H1 (cell line): ENCODE results near the gene DGKA. TPM values are rescaled to one million over a fixed set of nuclear protein-coding genes. Genes with fewer than 3 reads are reported as not detected.

Experiments
- CTCF ChIA-PET: fragments of 300-600 bp; sonication (Branson Sonifier 250); formaldehyde crosslinking; loops from one replicate; lab custom pipeline; 2021; ENCODE audit not compliant: partially characterized antibody; lab: Charles Lee
- POLR2A ChIA-PET: fragments of 300-600 bp; sonication (Branson Sonifier 250); formaldehyde crosslinking; loops from one replicate; lab custom pipeline; 2021; ENCODE audit warnings: inconsistent platforms; ENCODE audit not compliant: partially characterized antibody; lab: Charles Lee
- DNase-seq, 2 experiments: peaks; one replicate each; pipeline versions ENCODE4 v3.0.0 to v3.0.0-alpha.2; 2010 to 2022; ENCODE audit warnings: low spot score in 2 of 2, low read depth in 1 of 2, mixed read lengths in 1 of 2
- FAIRE-seq: peaks from 2 replicates; lab custom pipeline; 2011; peaks lifted over from hg19 to GRCh38; lab: Jason Lieb, UNC
- H2AFZ ChIP-seq: 2 replicates; pipeline ENCODE4 v1.8.1; 2012; ENCODE audit warnings: low read length, inconsistent platforms
- H2AK5ac ChIP-seq: 2 replicates; pipeline ENCODE4 v1.6.1; 2013; ENCODE audit warnings: low read depth, low read length
- H2BK120ac ChIP-seq: replicated peaks from 2 replicates; pipeline ENCODE3; 2013; ENCODE audit warnings: low read depth, low read length, inconsistent platforms
- H2BK12ac ChIP-seq: 2 replicates; pipeline ENCODE4 v1.6.1; 2013; ENCODE audit warnings: low read depth, low read length
- H2BK15ac ChIP-seq: 2 replicates; pipeline ENCODE4 v1.6.1; 2013; ENCODE audit warnings: low read length
- H2BK20ac ChIP-seq: 2 replicates; pipeline ENCODE4 v1.6.1; 2013; ENCODE audit warnings: low read length
- H2BK5ac ChIP-seq: 2 replicates; pipeline ENCODE4 v1.6.1; 2013; ENCODE audit warnings: low read depth, low read length
- H3K14ac ChIP-seq: 2 replicates; pipeline ENCODE4 v1.6.1; 2013; ENCODE audit warnings: inconsistent platforms; ENCODE audit not compliant: insufficient read length
- H3K18ac ChIP-seq: 2 replicates; pipeline ENCODE4 v1.6.1; 2013; ENCODE audit warnings: low read length; ENCODE audit errors: extremely low read depth
- H3K23ac ChIP-seq: 2 replicates; pipeline ENCODE4 v1.6.1; 2013; ENCODE audit warnings: inconsistent platforms; ENCODE audit not compliant: insufficient read length
- H3K23me2 ChIP-seq: 2 replicates; pipeline ENCODE4 v1.6.1; 2013; ENCODE audit warnings: low read depth, low read length
- H3K27ac ChIP-seq: 2 replicates; pipeline ENCODE4 v1.6.1; 2011; ENCODE audit warnings: low read depth, low read length, inconsistent platforms
- H3K27me3 ChIP-seq, 4 experiments: replicated peaks in 1 of 4; 1 replicate in 1 of 4; 2 replicates in 3 of 4; pipeline versions ENCODE4 v1.6.1 to v1.8.1; 2011 to 2013; ENCODE audit warnings: low read length in 3 of 4, mild to moderate bottlenecking in 3 of 4, inconsistent platforms in 2 of 4, mixed read lengths in 2 of 4, moderate library complexity in 1 of 4; ENCODE audit not compliant: control insufficient read depth in 3 of 4, insufficient read depth in 3 of 4; ENCODE audit errors: extremely low read depth in 1 of 4
- H3K36me3 ChIP-seq, 4 experiments: 2 replicates each; pipeline versions ENCODE4 v1.6.1 to v1.8.1; 2011 to 2013; ENCODE audit warnings: mild to moderate bottlenecking in 4 of 4, low read length in 3 of 4, moderate library complexity in 2 of 4, control low read depth in 1 of 4, inconsistent platforms in 1 of 4; ENCODE audit not compliant: insufficient read depth in 4 of 4, control insufficient read depth in 2 of 4
- H3K4ac ChIP-seq: replicated peaks from 2 replicates; pipeline ENCODE3; 2013; ENCODE audit warnings: low read length, low read depth, mixed read lengths, inconsistent platforms; ENCODE audit not compliant: insufficient read length
- H3K4me1 ChIP-seq, 4 experiments: replicated peaks in 1 of 4; 1 replicate in 1 of 4; 2 replicates in 3 of 4; pipeline versions ENCODE4 v1.6.1 to v1.8.1; 2011 to 2013; ENCODE audit warnings: low read length in 3 of 4, inconsistent platforms in 2 of 4, mixed read lengths in 1 of 4; ENCODE audit not compliant: insufficient read depth in 4 of 4, control insufficient read depth in 3 of 4
- H3K4me2 ChIP-seq, 2 experiments: 2 replicates each; pipeline versions ENCODE4 v1.6.1 to v1.8.1; 2011 to 2013; ENCODE audit warnings: low read depth in 2 of 2, low read length in 2 of 2, control low read depth in 1 of 2, inconsistent platforms in 1 of 2, mild to moderate bottlenecking in 1 of 2; ENCODE audit not compliant: insufficient read depth in 1 of 2
- H3K4me3 ChIP-seq, 4 experiments: fragments of 200-600, 300-600 bp in 1 of 4; sonication (generic), shearing (Covaris generic), sonication (Bioruptor Twin) in 1 of 4; 2 replicates each; pipeline versions ENCODE4 v1.5.1 to v1.8.1; 2011 to 2016; ENCODE audit warnings: low read length in 4 of 4, low read depth in 3 of 4, control low read depth in 2 of 4, inconsistent platforms in 2 of 4, mild to moderate bottlenecking in 2 of 4, mixed read lengths in 1 of 4, moderate library complexity in 1 of 4; ENCODE audit not compliant: insufficient read depth in 2 of 4; ENCODE audit errors: extremely low read depth in 1 of 4
- H3K56ac ChIP-seq: replicated peaks from 2 replicates; pipeline ENCODE3; 2013; ENCODE audit warnings: low read depth, mild to moderate bottlenecking, mixed read lengths, low read length, inconsistent platforms; ENCODE audit not compliant: insufficient read length
- H3K79me1 ChIP-seq: 2 replicates; pipeline ENCODE4 v1.6.1; 2013; ENCODE audit warnings: low read depth, low read length, control low read depth
- H3K79me2 ChIP-seq, 2 experiments: 2 replicates each; pipeline versions ENCODE4 v1.6.1 to v1.8.1; 2012 to 2013; ENCODE audit warnings: low read length in 2 of 2, mild to moderate bottlenecking in 2 of 2, inconsistent platforms in 1 of 2; ENCODE audit not compliant: insufficient read depth in 2 of 2, control insufficient read depth in 1 of 2
- H3K9ac ChIP-seq, 4 experiments: replicated peaks in 1 of 4; 1 replicate in 1 of 4; 2 replicates in 3 of 4; pipeline versions ENCODE4 v1.6.1 to v1.8.1; 2011 to 2013; ENCODE audit warnings: low read depth in 3 of 4, low read length in 3 of 4, control low read depth in 2 of 4, mild to moderate bottlenecking in 2 of 4, moderate library complexity in 2 of 4, inconsistent platforms in 1 of 4; ENCODE audit errors: extremely low read depth in 1 of 4
- H3K9me3 ChIP-seq, 2 experiments: 2 replicates each; pipeline versions ENCODE4 v1.6.1 to v1.8.1; 2012 to 2013; ENCODE audit warnings: mild to moderate bottlenecking in 2 of 2, moderate library complexity in 2 of 2, control low read depth in 1 of 2, inconsistent platforms in 1 of 2, low read depth in 1 of 2, low read length in 1 of 2, mixed read lengths in 1 of 2; ENCODE audit not compliant: insufficient read depth in 2 of 2
- H4K20me1 ChIP-seq, 2 experiments: replicated peaks in 1 of 2; 2 replicates each; pipeline versions ENCODE3 to v1.8.1; 2011 to 2013; ENCODE audit warnings: inconsistent platforms in 2 of 2, low read length in 2 of 2, mild to moderate bottlenecking in 1 of 2; ENCODE audit not compliant: insufficient read depth in 2 of 2, control insufficient read depth in 1 of 2
- H4K5ac ChIP-seq: 2 replicates; pipeline ENCODE4 v1.6.1; 2013; ENCODE audit warnings: low read length, low read depth, mixed read lengths, inconsistent platforms; ENCODE audit not compliant: insufficient read length
- H4K8ac ChIP-seq: 2 replicates; pipeline ENCODE4 v1.8.0; 2013; ENCODE audit warnings: mild to moderate bottlenecking, moderate library complexity, low read length, inconsistent platforms; ENCODE audit not compliant: insufficient read depth; ENCODE audit errors: extremely low read depth
- H4K91ac ChIP-seq: replicated peaks from 2 replicates; pipeline ENCODE3; 2013; ENCODE audit warnings: low read length, mixed read lengths, inconsistent platforms; ENCODE audit not compliant: insufficient read length
- ATF2 ChIP-seq: IDR thresholded peaks from 2 replicates; pipeline ENCODE4 v1.6.1; 2012; ENCODE audit warnings: low read length, inconsistent platforms
- CHD2 ChIP-seq: IDR thresholded peaks from 2 replicates; pipeline ENCODE4 v1.6.1; 2012; ENCODE audit warnings: low read length, improper control_type of control experiment
- JUND ChIP-seq: IDR thresholded peaks from 2 replicates; pipeline ENCODE4 v1.6.1; 2011; ENCODE audit warnings: mild to moderate bottlenecking, improper control_type of control experiment, low read length
- KDM4A ChIP-seq: IDR thresholded peaks from one replicate; pipeline ENCODE4 v1.7.1; 2012; ENCODE audit warnings: low read depth, mild to moderate bottlenecking, moderate library complexity, low read length, inconsistent platforms; ENCODE audit not compliant: severe bottlenecking
- KDM5A ChIP-seq: fragments of 200-600 bp; IDR thresholded peaks from 2 replicates; pipeline ENCODE4 v1.7.1; 2012; ENCODE audit warnings: mild to moderate bottlenecking, low read length, inconsistent platforms, mixed read lengths
- POLR2A ChIP-seq, 2 experiments: IDR thresholded peaks; 1 replicate in 1 of 2; 2 replicates in 1 of 2; pipeline ENCODE4 v1.6.1; 2011; ENCODE audit warnings: low read depth in 2 of 2, low read length in 2 of 2, mild to moderate bottlenecking in 2 of 2; ENCODE audit errors: control extremely low read depth in 1 of 2
- RNF2 ChIP-seq: fragments of 200-900, 300-1000 bp; sonication (generic); IDR thresholded peaks from 2 replicates; pipeline ENCODE4 v1.7.1; 2016; ENCODE audit warnings: borderline replicate concordance, low read depth, mild to moderate bottlenecking, antibody characterized with exemption, low read length; ENCODE audit not compliant: poor library complexity, severe bottlenecking; ENCODE audit errors: missing control alignments
- SIN3A ChIP-seq, 2 experiments: IDR thresholded peaks in 1 of 2; conservative IDR thresholded peaks in 1 of 2; 2 replicates each; pipeline ENCODE4 v1.6.1; 2011 to 2012; ENCODE audit warnings: low read length in 2 of 2, improper control_type of control experiment in 1 of 2, low read depth in 1 of 2, mild to moderate bottlenecking in 1 of 2
- SIX5 ChIP-seq: IDR thresholded peaks from 2 replicates; pipeline ENCODE4 v1.6.1; 2011; ENCODE audit warnings: mild to moderate bottlenecking, low read depth, low read length
- TCF12 ChIP-seq: IDR thresholded peaks from 2 replicates; pipeline ENCODE4 v1.6.1; 2011; ENCODE audit warnings: low read depth, mild to moderate bottlenecking, low read length
- USF2 ChIP-seq: IDR thresholded peaks from 2 replicates; pipeline ENCODE4 v1.6.1; 2011; ENCODE audit warnings: low read length, improper control_type of control experiment
- WGBS, 2 experiments: shearing (Covaris generic) in 1 of 2; methylation state at CpG; one replicate each; pipeline versions ENCODE4 v1.1.6 to v1.1.7; 2013 to 2015; ENCODE audit warnings: low lambda C conversion rate in 2 of 2, mixed read lengths in 2 of 2, inconsistent platforms in 1 of 2, low coverage in 1 of 2, missing lambda C conversion rate in 1 of 2; ENCODE audit not compliant: insufficient replicate concordance in 2 of 2, insufficient coverage in 1 of 2, insufficient read length in 1 of 2; ENCODE audit errors: extremely low coverage in 1 of 2, missing lambda C conversion rate in 1 of 2; 5-methylcytosine and 5-hydroxymethylcytosine counted together
- polyA plus RNA-seq, 7 experiments: library from polyadenylated mRNA; depleted of rRNA in 3 of 7; stranded (reverse) in 5 of 7; unstranded in 2 of 7; fragments of >200 nt in 5 of 7; fragments of 200-250 nt in 2 of 7; gene quantifications; 1 replicate in 5 of 7; 2 replicates in 1 of 7; 4 replicates in 1 of 7; pipeline versions ENCODE4 v1.2.1 to v1.2.3, GENCODE V29; 2011 to 2013; ENCODE audit warnings: missing spikeins in 2 of 7, mixed read lengths in 2 of 7
- total RNA-seq: library from RNA; stranded (reverse); fragmentation: NEBNext Ultra II Directional; extraction: Animal tissue kit (Norgen Biotek cat#: 25700); gene quantifications from 2 replicates; pipeline ENCODE4 v1.2.1, GENCODE V29; 2021

Gene DGKA
- total and polyA plus RNA-seq, 2 of the 8 experiments (the other 6 are each of a cell fraction or from before 2014, with no cell fraction given): 15.9 to 18.0 TPM

GRCh38 chr12:55942055-55942454 is 11.1 kb downstream of the DGKA start:
- no peak overlapping the region for H4K5ac ChIP-seq
- H2AK5ac ChIP-seq: no peak overlapping the region
- no peaks in the 10 kb centered on the region; the same call in 1 of the 2 replicates for H3K23me2 ChIP-seq
- no peaks in the 10 kb centered on the region for H4K20me1 ChIP-seq
- H2BK20ac ChIP-seq: no peak overlapping the region
- CTCF ChIA-PET: interaction anchor here (0.5 to 7.9 kb wide), 4 partner anchors 10 to 86 kb away, joined by 3 to 71 read pairs (median 5); partner anchors contain the start of genes DGKA and PYM1
- WGBS, 2 experiments: 86% methylated on average over 4 of the region's 4 CpGs; no CpG with 5 or more reads in 1 of the 2 experiments
- H3K56ac ChIP-seq: no peak overlapping the region
- H3K9me3 ChIP-seq: no peaks in the 10 kb centered on the region
- H3K18ac ChIP-seq: no peak overlapping the region
- H2BK15ac ChIP-seq: no peak overlapping the region
- no peak overlapping the region for H2BK5ac ChIP-seq
- no peak for FAIRE-seq
- no peaks in the 10 kb centered on the region for H3K79me1 ChIP-seq
- H3K4ac ChIP-seq: no peak overlapping the region
- no peak overlapping the region for H3K4me2 ChIP-seq
- H3K27ac ChIP-seq: no peak overlapping the region
- no peak overlapping the region for H3K9ac ChIP-seq
- H3K4me1 ChIP-seq: peaks cover 0 to 9% (median 2%) of the 10 kb centered on the region in 4 experiments; a peak in 4 of 7 replicates
- H3K36me3 ChIP-seq: no peaks in the 10 kb centered on the region
- no peak overlapping the region for H4K8ac ChIP-seq
- H3K14ac ChIP-seq: no peak overlapping the region
- H2BK12ac ChIP-seq: no peak overlapping the region
- no peaks in the 10 kb centered on the region for H3K79me2 ChIP-seq
- no peak for DNase-seq
- H4K91ac ChIP-seq: no peak overlapping the region
- POLR2A ChIA-PET: interaction anchor here (0.9 to 1.7 kb wide), 4 partner anchors 14 to 23 kb away, joined by 3 to 5 read pairs (median 3); partner anchors contain the start of gene PYM1
- H2AFZ ChIP-seq: no peak overlapping the region
- H3K23ac ChIP-seq: no peak overlapping the region
- no peak overlapping the region for H2BK120ac ChIP-seq
- H3K4me3 ChIP-seq: no peak overlapping the region
- peaks cover 0 to 2% (median 0%) of the 10 kb centered on the region in 4 experiments; a peak in 1 of 7 replicates for H3K27me3 ChIP-seq
- TF ChIP-seq ATF2 (no peak), TCF12 (no peak), KDM4A (no peak), POLR2A (IDR thresholded peaks at IDR 0.05; ENCODE audit: control extremely low read depth in 1 of 2, low read depth in 2 of 2, low read length in 2 of 2) (no peak), RNF2 (no peak), SIX5 (no peak), CHD2 (no peak), SIN3A (conservative IDR thresholded peaks at IDR 0.05 in 1 of 2, IDR thresholded peaks at IDR 0.05 in 1 of 2; ENCODE audit: low read depth in 1 of 2, low read length in 2 of 2) (no peak), JUND (no peak), USF2 (no peak), KDM5A (no peak)
